HepG2 (cell line): ENCODE measurements around the gene EMC9. TPM values are rescaled to one million over a fixed set of nuclear protein-coding genes. Genes with fewer than 3 reads are reported as not detected.
A peak's percentile ranks its signal among the peaks of the same experiment; 100 is the strongest.

ENCODE experiments used
- AGO2 ChIP-seq: fragments of 200-400 bp; formaldehyde crosslinking; optimal IDR thresholded peaks from 2 replicates; pipeline ENCODE3; 2017; ENCODE audit warnings: mild to moderate bottlenecking, low read depth, low read length, moderate library complexity
- ATF7 ChIP-seq, 2 experiments: fragments of 450-650 bp in 1 of 2; sonication (generic) in 1 of 2; formaldehyde crosslinking in 1 of 2; IDR thresholded peaks; 2 replicates each; pipeline versions ENCODE4 v1.4.0 to v1.6.1; 2016 to 2020; ENCODE audit warnings: antibody characterized with exemption in 1 of 2, mild to moderate bottlenecking in 1 of 2, missing genetic modification reagents in 1 of 2
- ETV5 ChIP-seq: IDR thresholded peaks from 2 replicates; pipeline ENCODE4 v1.6.1; 2018; ENCODE audit warnings: missing biosample characterization, missing genetic modification reagents, inconsistent platforms, borderline replicate concordance
- HNRNPLL ChIP-seq: fragments of 200-400 bp; formaldehyde crosslinking; IDR thresholded peaks from 2 replicates; pipeline ENCODE4 v1.6.1; 2017; ENCODE audit warnings: mild to moderate bottlenecking, low read depth, low read length; ENCODE audit not compliant: poor library complexity, severe bottlenecking
- NRL ChIP-seq: sonication (generic); formaldehyde crosslinking; IDR thresholded peaks from 2 replicates; pipeline ENCODE4 v1.5.0; 2020; ENCODE audit warnings: missing genetic modification reagents, mild to moderate bottlenecking, moderate library complexity, borderline replicate concordance
- RBAK ChIP-seq: sonication (generic); formaldehyde crosslinking; IDR thresholded peaks from 2 replicates; pipeline ENCODE4 v1.5.1; 2020; ENCODE audit warnings: mild to moderate bottlenecking, missing genetic modification reagents
- SRSF4 ChIP-seq: fragments of 200-400 bp; formaldehyde crosslinking; IDR thresholded peaks from one replicate; pipeline ENCODE4 v1.6.1; 2018; ENCODE audit warnings: mild to moderate bottlenecking, low read depth, low read length, moderate library complexity; ENCODE audit not compliant: poor library complexity, severe bottlenecking
- ZBTB10 ChIP-seq: sonication (generic); formaldehyde crosslinking; IDR thresholded peaks from 2 replicates; pipeline ENCODE4 v1.4.0; 2020; ENCODE audit warnings: missing genetic modification reagents, borderline replicate concordance
- ZNF333 ChIP-seq: sonication (generic); formaldehyde crosslinking; IDR thresholded peaks from 2 replicates; pipeline ENCODE4 v1.4.0; 2020; ENCODE audit warnings: mild to moderate bottlenecking, missing genetic modification reagents, borderline replicate concordance
- ZNF550 ChIP-seq: sonication (generic); formaldehyde crosslinking; IDR thresholded peaks from 2 replicates; pipeline ENCODE4 v1.4.0; 2020; ENCODE audit warnings: mild to moderate bottlenecking, missing genetic modification reagents, borderline replicate concordance
- ZNF768 ChIP-seq: sonication (generic); formaldehyde crosslinking; IDR thresholded peaks from 2 replicates; pipeline ENCODE4 v1.4.0; 2020; ENCODE audit warnings: missing genetic modification reagents
- ZNF83 ChIP-seq: sonication (generic); formaldehyde crosslinking; IDR thresholded peaks from 2 replicates; pipeline ENCODE4 v1.4.0; 2020; ENCODE audit warnings: missing genetic modification reagents, mild to moderate bottlenecking, borderline replicate concordance
- polyA plus RNA-seq, 8 experiments: library from polyadenylated mRNA; depleted of rRNA in 3 of 8; stranded (reverse) in 7 of 8; unstranded in 1 of 8; fragments of >200 nt; fragmentation: Illumina TruSeq in 4 of 8; extraction: Trizol in 4 of 8; gene quantifications; 2 replicates each; pipeline versions ENCODE4 v1.2.1 to v1.2.3, GENCODE V29; 2011 to 2016; ENCODE audit warnings: low read depth in 4 of 8, missing spikeins in 1 of 8, mixed read lengths in 1 of 8; ENCODE audit not compliant: insufficient read depth in 1 of 8
- total RNA-seq, 5 experiments: library from RNA; depleted of rRNA; stranded (reverse); fragments of >200 nt; fragmentation: Illumina TruSeq; extraction: Trizol; gene quantifications; 2 replicates each; pipeline ENCODE4 v1.2.3, GENCODE V29; 2016; ENCODE audit warnings: low read depth in 1 of 5

EMC9 gene
- total and polyA plus RNA-seq, 2 of the 13 experiments (the other 11 are each of a cell fraction or from before 2014, with no cell fraction given) = 60.5 to 78.7 TPM

DNA sequence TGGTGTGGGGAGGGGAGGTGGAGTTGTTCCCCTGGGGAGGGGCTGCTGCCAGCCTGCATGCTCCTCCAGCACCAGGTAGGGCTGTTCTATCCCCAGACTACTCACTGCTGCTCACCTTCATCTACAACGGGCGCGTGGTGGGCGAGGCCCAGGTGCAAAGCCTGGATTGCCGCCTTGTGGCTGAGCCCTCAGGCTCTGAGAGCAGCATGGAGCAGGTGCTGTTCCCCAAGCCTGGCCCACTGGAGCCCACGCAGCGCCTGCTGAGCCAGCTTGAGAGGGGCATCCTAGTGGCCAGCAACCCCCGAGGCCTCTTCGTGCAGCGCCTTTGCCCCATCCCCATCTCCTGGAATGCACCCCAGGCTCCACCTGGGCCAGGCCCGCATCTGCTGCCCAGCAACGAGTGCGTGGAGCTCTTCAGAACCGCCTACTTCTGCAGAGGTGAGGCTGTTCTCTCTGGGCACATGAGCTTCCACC lies 23.2 kb upstream of the EMC9 start (continued):
- no peak for TF ChIP-seq ZBTB10 (CRISPR knock-in tag)
- TF ChIP-seq ZNF83 = 0 out of 2 replicates have a peak, but pooled peaks have one; percentile 41
- TF ChIP-seq SRSF4 = no peak
- no peak for TF ChIP-seq RBAK
- TF ChIP-seq AGO2 = peak; percentile 67
- TF ChIP-seq ZNF333 (CRISPR knock-in tag) = peak; percentile 23; the same call in 1 of the 2 replicates
- 0 out of 2 replicates have a peak, but pooled peaks have one; percentile 39 for TF ChIP-seq ZNF550 (CRISPR knock-in tag)
- TF ChIP-seq ZNF768 (CRISPR knock-in tag) = peak; percentile 45; the same call in 1 of the 2 replicates
- TF ChIP-seq ETV5 = no peak
- no peak for TF ChIP-seq ATF7 (IDR thresholded peaks at IDR 0.05)
- TF ChIP-seq ATF7 (CRISPR knock-in tag; IDR thresholded peaks at IDR 0.05) = peak; percentile 28; the same call in 1 of the 2 replicates
- TF ChIP-seq NRL = peak; percentile 34; the same call in 1 of the 2 replicates
- no peak for TF ChIP-seq HNRNPLL
